H1 (cell line): ENCODE data around the gene LTB4R.

Experiments used
- CEBPB ChIP-seq: IDR thresholded peaks from 2 replicates; pipeline ENCODE4 v1.6.1; 2012; ENCODE audit warnings: low read depth, low read length
- CHD2 ChIP-seq: IDR thresholded peaks from 2 replicates; pipeline ENCODE4 v1.6.1; 2012; ENCODE audit warnings: low read length, improper control_type of control experiment
- CREB1 ChIP-seq: IDR thresholded peaks from 2 replicates; pipeline ENCODE4 v1.6.1; 2012; ENCODE audit warnings: inconsistent platforms
- JUND ChIP-seq: IDR thresholded peaks from 2 replicates; pipeline ENCODE4 v1.6.1; 2011; ENCODE audit warnings: mild to moderate bottlenecking, improper control_type of control experiment, low read length
- RBBP5 ChIP-seq: IDR thresholded peaks from 2 replicates; pipeline ENCODE4 v1.7.1; 2012; ENCODE audit warnings: low read depth, mild to moderate bottlenecking, inconsistent platforms, low read length, moderate library complexity, borderline replicate concordance
- RNF2 ChIP-seq: fragments of 200-900, 300-1000 bp; sonication (generic); IDR thresholded peaks from 2 replicates; pipeline ENCODE4 v1.7.1; 2016; ENCODE audit warnings: borderline replicate concordance, low read depth, mild to moderate bottlenecking, antibody characterized with exemption, low read length; ENCODE audit not compliant: poor library complexity, severe bottlenecking; ENCODE audit errors: missing control alignments
- RXRA ChIP-seq: IDR thresholded peaks from 2 replicates; pipeline ENCODE4 v1.6.1; 2011; ENCODE audit warnings: low read depth, mild to moderate bottlenecking, low read length, moderate library complexity; ENCODE audit not compliant: insufficient read depth
- SP1 ChIP-seq: IDR thresholded peaks from 2 replicates; pipeline ENCODE4 v1.6.1; 2011; ENCODE audit warnings: low read depth, low read length
- SP2 ChIP-seq: IDR thresholded peaks from 2 replicates; pipeline ENCODE4 v1.6.1; 2012; ENCODE audit warnings: mild to moderate bottlenecking, low read length, inconsistent platforms
- TF ChIP-seq, protein P1 (sequence below), 3 experiments: IDR thresholded peaks; 1 replicate in 2 of 3; 2 replicates in 1 of 3; pipeline versions ENCODE4 v1.5.1 to v1.6.1; 2011; ENCODE audit warnings: low read length in 3 of 3, mild to moderate bottlenecking in 3 of 3, inconsistent platforms in 2 of 3, low read depth in 1 of 3, moderate library complexity in 1 of 3; ENCODE audit not compliant: insufficient read depth in 1 of 3; ENCODE audit errors: control extremely low read depth in 1 of 3

DNA sequence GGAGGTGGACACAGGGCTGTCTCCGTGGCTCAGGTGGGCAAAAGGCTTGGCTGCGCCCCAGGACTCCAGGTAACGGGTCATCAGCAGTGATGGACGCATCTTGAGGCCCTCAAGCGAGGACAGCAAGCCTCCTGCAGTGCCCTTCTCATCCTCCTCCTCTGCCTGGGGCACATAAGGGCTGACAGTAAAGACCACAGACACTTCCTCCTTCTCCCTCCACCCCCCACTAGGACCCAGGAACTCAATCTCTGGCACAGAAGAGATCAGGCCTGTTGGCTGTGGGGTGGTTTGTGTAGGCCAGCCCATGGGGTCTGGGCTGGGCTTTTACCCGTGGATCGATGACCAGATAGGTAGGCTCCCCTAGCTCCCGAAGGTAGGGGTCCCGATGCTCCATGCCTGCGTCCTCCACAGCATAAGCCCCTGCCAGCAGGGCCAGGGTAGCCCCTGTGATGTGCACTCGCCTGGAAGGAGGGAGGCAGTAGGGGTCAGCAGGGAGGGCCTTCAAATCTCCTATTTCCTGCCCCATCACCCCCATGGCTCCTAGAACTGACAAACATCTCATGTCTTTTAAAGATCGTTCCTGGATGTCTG is 17.9 kb downstream of the LTB4R start:
- TF ChIP-seq SP1 (no peak), CEBPB (no peak), SP2 (no peak), CHD2 (no peak), RXRA (no peak), CREB1 (no peak), RNF2 (no peak), RBBP5 (no peak), JUND (no peak)
- TF ChIP-seq, protein P1, sequence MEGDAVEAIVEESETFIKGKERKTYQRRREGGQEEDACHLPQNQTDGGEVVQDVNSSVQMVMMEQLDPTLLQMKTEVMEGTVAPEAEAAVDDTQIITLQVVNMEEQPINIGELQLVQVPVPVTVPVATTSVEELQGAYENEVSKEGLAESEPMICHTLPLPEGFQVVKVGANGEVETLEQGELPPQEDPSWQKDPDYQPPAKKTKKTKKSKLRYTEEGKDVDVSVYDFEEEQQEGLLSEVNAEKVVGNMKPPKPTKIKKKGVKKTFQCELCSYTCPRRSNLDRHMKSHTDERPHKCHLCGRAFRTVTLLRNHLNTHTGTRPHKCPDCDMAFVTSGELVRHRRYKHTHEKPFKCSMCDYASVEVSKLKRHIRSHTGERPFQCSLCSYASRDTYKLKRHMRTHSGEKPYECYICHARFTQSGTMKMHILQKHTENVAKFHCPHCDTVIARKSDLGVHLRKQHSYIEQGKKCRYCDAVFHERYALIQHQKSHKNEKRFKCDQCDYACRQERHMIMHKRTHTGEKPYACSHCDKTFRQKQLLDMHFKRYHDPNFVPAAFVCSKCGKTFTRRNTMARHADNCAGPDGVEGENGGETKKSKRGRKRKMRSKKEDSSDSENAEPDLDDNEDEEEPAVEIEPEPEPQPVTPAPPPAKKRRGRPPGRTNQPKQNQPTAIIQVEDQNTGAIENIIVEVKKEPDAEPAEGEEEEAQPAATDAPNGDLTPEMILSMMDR (IDR thresholded peaks at IDR 0.05; ENCODE audit: control extremely low read depth in 1 of 3, insufficient read depth in 1 of 3, low read depth in 1 of 3, low read length in 3 of 3): no peak
